A549 (cell line): Measurements from ENCODE around the gene ANKRD11.

Experiments
- CTCF ChIP-seq: fragments of >200 bp; sonication (Bioruptor Twin); formaldehyde crosslinking; IDR thresholded peaks from 3 replicates; pipeline ENCODE4 v1.5.1; 2016
- EHMT2 ChIP-seq: fragments of 200-600 bp; sonication (generic); IDR thresholded peaks from 2 replicates; pipeline ENCODE4 v1.6.1; 2016; ENCODE audit warnings: antibody characterized with exemption, low read depth, mild to moderate bottlenecking, moderate library complexity
- ESRRA ChIP-seq: fragments of 150-350 bp; IDR thresholded peaks from 2 replicates; pipeline ENCODE4 v1.6.1; 2014; ENCODE audit warnings: mild to moderate bottlenecking, low read length, borderline replicate concordance
- FOXS1 ChIP-seq: fragments of 250-450 bp; sonication (Bioruptor Pico); IDR thresholded peaks from 2 replicates; pipeline ENCODE4 v1.5.0; 2020; ENCODE audit warnings: mild to moderate bottlenecking, moderate library complexity
- JUNB ChIP-seq: fragments of >200 bp; sonication (Bioruptor Twin); formaldehyde crosslinking; IDR thresholded peaks from 2 replicates; pipeline ENCODE4 v1.6.1; 2016

- TF ChIP-seq CTCF (no peak), ESRRA (no peak), FOXS1 (CRISPR knock-in tag) (no peak), JUNB (no peak), EHMT2 (no peak)
These were observed 33.5 kb upstream of the ANKRD11 start for GRCh38 chr16:89523680-89524344.
